Measurements from ENCODE around the gene KHNYN.

DNA sequence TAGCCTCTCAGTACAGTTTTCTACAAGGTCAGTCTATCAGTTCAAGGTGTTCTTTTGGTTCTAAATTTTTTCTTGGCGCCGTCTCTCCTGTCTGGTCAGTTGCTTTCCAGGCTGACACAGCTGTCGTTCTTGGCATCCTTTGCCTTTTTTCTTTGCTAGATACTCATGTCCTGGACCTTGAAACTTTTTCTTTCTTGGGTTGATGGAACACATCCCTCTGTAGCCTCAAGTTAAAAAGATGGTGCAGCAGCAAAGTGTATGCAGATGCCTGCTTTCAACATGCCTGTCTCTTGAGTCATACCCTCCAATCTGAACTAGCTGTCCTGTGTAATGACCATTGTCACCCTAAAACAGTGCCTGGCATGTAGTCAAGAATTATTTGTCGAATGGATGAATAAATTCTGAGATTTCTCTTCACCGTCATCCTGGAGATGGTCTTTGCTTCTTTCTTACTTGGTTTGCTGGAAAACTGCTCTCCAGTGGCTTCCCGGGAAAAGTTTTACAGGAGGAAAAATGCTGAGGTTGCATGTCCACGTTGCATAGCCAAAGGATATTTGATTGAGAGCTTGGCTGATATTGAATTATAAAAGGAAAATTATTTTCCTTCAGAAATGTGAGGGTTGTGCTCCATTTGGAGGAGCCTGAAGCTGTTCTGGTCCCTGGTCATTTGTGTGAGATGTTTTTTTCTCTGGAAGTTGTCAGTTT, 26.3 kb upstream of the KHNYN start:
- TF ChIP-seq EZH2 (IDR thresholded peaks at IDR 0.05; ENCODE audit: insufficient read depth, poor library complexity, severe bottlenecking) (no peak), EZH2phosphoT487 (IDR thresholded peaks at IDR 0.05; ENCODE audit: insufficient read depth, low read depth) (no peak)

All from GM23248 (cell line).